Stimulated activated CD8-positive, alpha-beta memory T cell treated with anti-CD3 and anti-CD28 coated beads, Interleukin-15, amount 100 ng/mL, for 48 hours (primary cell): Measurements from ENCODE around the gene TUBA3D.
"Not testable (repeated sequence)": the region's sequence is repeated elsewhere in the genome, so short reads cannot be mapped to it uniquely, and the experiment has no call there.

ENCODE experiments used
- DNase-seq, 2 donors: peaks; one replicate each; pipeline ENCODE4 v3.0.0-alpha.2; 2020; ENCODE audit warnings: low read depth in 2 of 2

The TUBA3D gene

GRCh38 chr2:131483981-131484820 is 8.3 kb downstream of the TUBA3D start:
- not testable (repeated sequence) for DNase-seq

GRCh38 chr2:131484906-131485460 is 9.1 kb downstream of the TUBA3D start:
- DNase-seq, result not testable (repeated sequence)

GRCh38 chr2:131486201-131486902 is 10.4 kb downstream of the TUBA3D start:
- not testable (repeated sequence) for DNase-seq

- DNase-seq, result no peak
These were observed 12.6 kb downstream of the TUBA3D start for GRCh38 chr2:131488306-131489205.

- not testable (repeated sequence) for DNase-seq
These were observed 14.9 kb downstream of the TUBA3D start for GRCh38 chr2:131490616-131491468.

GRCh38 chr2:131491469-131491836 is 15.5 kb downstream of the TUBA3D start:
- DNase-seq, result not testable (repeated sequence)

GRCh38 chr2:131492015-131492417 is 16.1 kb downstream of the TUBA3D start, which contains the start of gene MZT2A:
Gene MZT2A, minus strand, starts transcription at chr2:131492397. Its CDS starts 21 bp downstream, at chr2:131492376.
- not testable (repeated sequence) for DNase-seq

- DNase-seq, result peak; percentile 88 to 93
These were observed 16.7 kb downstream of the TUBA3D start for GRCh38 chr2:131492418-131493198.

GRCh38 chr2:131493199-131493968 is 17.5 kb downstream of the TUBA3D start:
- no peak for DNase-seq

- DNase-seq, result not testable (repeated sequence)
These were observed 19.6 kb downstream of the TUBA3D start for GRCh38 chr2:131495506-131495905.

- DNase-seq, result not testable (repeated sequence)
These were observed 22.5 kb downstream of the TUBA3D start for GRCh38 chr2:131498321-131498973.

- not testable (repeated sequence) for DNase-seq
These were observed 27.7 kb downstream of the TUBA3D start for GRCh38 chr2:131503587-131503986.

- not testable (repeated sequence) for DNase-seq
These were observed 28.3 kb downstream of the TUBA3D start for GRCh38 chr2:131504082-131504750.

- no peak for DNase-seq
These were observed 33.7 kb downstream of the TUBA3D start for GRCh38 chr2:131509615-131510014.

GRCh38 chr2:131511291-131511968 is 35.5 kb downstream of the TUBA3D start:
- DNase-seq, result not testable (repeated sequence)

GRCh38 chr2:131511969-131512870 is 36.3 kb downstream of the TUBA3D start:
- DNase-seq, result not testable (repeated sequence)
